Subcutaneous adipose tissue (tissue), 4 donors: ENCODE measurements around the gene C11orf42. TPM values are rescaled to one million over a fixed set of nuclear protein-coding genes. Genes with fewer than 3 reads are reported as not detected.

ENCODE experiments used
- CTCF ChIP-seq: fragments of 450-650 bp; IDR thresholded peaks from one replicate; pipeline ENCODE4 v1.5.1; 2016; ENCODE audit warnings: low read depth, mild to moderate bottlenecking, control low read depth, antibody characterized with exemption, moderate library complexity
- total RNA-seq, 4 donors: library from RNA; depleted of rRNA; stranded (reverse); fragments of >200 nt; gene quantifications; one replicate each; pipeline ENCODE4 v1.1.0, GENCODE V29; 2016

Gene C11orf42
- total RNA-seq, 4 donors from 2014 or later = not detected

- TF ChIP-seq CTCF = no peak
Observed at GRCh38 chr11:6241316-6241715, 36.0 kb downstream of the C11orf42 start.

GRCh38 chr11:6245536-6245935 lies 40.2 kb downstream of the C11orf42 start:
- TF ChIP-seq CTCF = no peak

- TF ChIP-seq CTCF = no peak
Observed at GRCh38 chr11:6248248-6248647, 42.9 kb downstream of the C11orf42 start.

- TF ChIP-seq CTCF = no peak
Observed at GRCh38 chr11:6249770-6250555, 44.6 kb downstream of the C11orf42 start.

- TF ChIP-seq CTCF = no peak
Observed at GRCh38 chr11:6251120-6251733, 45.9 kb downstream of the C11orf42 start.

GRCh38 chr11:6251990-6252473 lies 46.7 kb downstream of the C11orf42 start:
- no peak for TF ChIP-seq CTCF

GRCh38 chr11:6253197-6253596 lies 47.8 kb downstream of the C11orf42 start:
- TF ChIP-seq CTCF = no peak
